ENCODE measurements around the gene ZNF333.
"Not testable (repeated sequence)": the region's sequence is repeated elsewhere in the genome, so short reads cannot be mapped to it uniquely, and the experiment has no call there.

The ZNF333 gene

GRCh38 chr19:14700711-14701375, 11.0 kb downstream of the ZNF333 start:
- DNase-seq, result no peak

GRCh38 chr19:14703833-14704232, 14.0 kb downstream of the ZNF333 start:
- DNase-seq, result no peak

GRCh38 chr19:14704450-14704849, 14.6 kb downstream of the ZNF333 start:
- DNase-seq, result no peak

- DNase-seq, result no peak
Observed at GRCh38 chr19:14715841-14716240, 26.0 kb downstream of the ZNF333 start.

GRCh38 chr19:14718522-14719116, 28.8 kb downstream of the ZNF333 start:
- no peak for DNase-seq

- DNase-seq, result no peak
Observed at GRCh38 chr19:14719162-14719561, 29.3 kb downstream of the ZNF333 start.

DNA sequence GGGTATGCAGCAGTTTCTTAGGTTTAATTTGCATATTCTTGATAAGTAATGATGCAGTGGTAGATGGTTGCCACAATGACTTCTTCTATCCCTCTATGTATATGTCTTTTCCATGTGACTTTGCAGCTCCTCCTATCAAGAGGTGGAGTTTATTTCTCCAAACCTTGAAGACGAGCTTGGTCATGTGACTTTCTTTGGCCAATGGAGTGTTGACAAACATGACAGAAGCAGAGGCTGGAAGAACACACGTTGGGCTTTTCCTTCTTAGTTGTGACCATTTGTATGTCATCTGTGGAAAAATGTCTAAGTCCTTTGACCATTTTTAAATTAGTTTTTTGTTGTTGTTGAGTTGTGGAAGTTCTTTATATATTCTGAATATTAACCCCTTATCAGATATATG, 32.3 kb downstream of the ZNF333 start:
- no peak for DNase-seq

- DNase-seq, result no peak
Observed at GRCh38 chr19:14728595-14728994, 38.7 kb downstream of the ZNF333 start.

DNA sequence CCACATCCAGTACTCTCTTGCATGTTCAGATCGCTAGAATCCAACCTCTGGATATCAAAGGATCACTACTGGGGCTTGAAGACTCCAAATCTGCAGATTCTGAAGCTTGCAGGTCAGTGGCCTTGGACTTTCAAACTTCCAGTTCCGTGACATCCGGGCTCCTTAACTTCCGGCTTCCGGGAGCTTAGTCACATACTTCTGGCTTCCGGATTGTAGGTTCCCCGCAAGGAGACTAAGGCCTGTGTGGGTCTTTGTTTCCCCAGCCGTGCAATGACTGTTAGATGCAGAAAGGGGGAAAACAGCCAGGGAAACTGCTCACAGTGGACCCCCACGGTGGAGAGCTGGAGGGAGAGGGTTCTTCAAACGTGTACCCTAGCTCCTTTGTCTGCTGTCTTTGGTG, 41.4 kb downstream of the ZNF333 start:
- DNase-seq, result no peak

- no peak for DNase-seq
Observed at GRCh38 chr19:14732510-14732909, 42.7 kb downstream of the ZNF333 start.

- DNase-seq, result no peak
Observed at GRCh38 chr19:14733574-14733973, 43.7 kb downstream of the ZNF333 start.

- DNase-seq, result no peak
Observed at GRCh38 chr19:14735915-14736314, 46.1 kb downstream of the ZNF333 start.

DNA sequence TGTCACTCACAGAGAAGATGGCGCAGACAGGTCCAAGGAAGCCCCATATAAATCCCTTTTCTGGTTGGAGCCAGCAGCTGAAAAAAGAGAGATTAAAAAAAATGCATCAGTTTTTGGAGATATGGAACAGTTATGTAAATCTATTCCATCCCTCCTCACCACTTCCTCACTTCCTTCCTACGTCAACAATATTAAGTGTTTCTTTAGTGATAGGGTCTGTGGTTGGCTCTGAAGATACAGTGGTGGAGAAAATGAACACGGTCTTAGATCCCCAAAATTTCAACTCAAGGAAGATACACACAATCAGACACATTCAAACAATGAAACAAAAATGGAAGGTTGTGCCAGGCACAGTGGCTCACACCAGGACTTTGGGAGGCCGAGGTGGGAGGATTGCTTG, 57.0 kb downstream of the ZNF333 start:
- no peak for DNase-seq

GRCh38 chr19:14748601-14749000, 58.8 kb downstream of the ZNF333 start:
- no peak for DNase-seq

GRCh38 chr19:14758816-14759215, 69.0 kb downstream of the ZNF333 start:
- DNase-seq, result peak; percentile 10

GRCh38 chr19:14761607-14762006, 71.8 kb downstream of the ZNF333 start:
- no peak for DNase-seq

DNA sequence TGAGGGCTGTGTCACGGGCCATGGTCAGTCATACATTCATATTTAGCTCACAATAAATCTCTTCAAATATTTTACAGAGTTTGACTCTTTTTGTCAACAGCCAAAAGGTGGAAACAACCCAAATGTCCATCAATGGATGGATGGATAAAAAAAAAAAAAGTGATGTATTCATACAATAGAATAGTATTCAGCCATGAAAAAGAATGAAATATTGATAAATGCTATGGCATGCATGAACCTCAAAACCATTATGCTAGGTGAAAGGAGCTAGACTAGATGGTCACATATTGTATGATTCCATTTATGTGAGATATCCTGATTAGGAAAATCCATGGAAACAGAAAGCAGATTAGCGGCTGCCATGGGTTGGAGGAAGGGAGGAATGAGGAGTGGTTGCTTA, 72.3 kb downstream of the ZNF333 start:
- DNase-seq, result no peak

DNA sequence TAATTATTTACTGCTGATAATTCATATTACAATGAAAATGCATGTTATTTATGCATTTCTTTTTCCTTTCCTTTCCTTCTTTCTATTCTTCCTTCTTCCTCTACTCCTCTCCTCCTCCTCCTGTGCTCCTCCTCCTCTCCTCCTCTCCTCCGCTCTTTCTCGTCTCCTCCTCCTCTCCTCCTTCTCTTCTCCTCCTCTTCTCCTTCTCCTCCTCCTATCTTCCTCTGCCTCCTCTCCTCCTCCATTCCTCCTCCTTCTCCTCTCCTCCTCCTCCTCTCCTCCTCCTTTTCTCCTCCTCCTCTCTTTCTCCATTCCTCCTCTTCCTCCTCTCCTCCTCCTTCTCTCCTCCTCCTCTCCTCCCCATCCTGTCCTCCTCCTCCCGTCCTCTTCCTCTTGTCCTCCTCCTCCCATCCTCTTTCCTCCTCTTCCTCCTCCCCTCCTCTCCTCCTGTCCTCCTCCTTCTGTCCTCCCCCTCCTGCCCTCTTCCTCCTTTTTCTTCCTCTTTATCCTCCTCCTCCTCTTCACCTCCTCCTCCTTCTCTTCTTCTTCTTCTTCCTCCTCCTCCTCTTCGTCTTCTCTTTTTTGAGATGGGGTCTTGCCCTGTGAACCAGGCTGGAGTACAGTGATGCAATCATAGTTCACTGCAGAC, 73.8 kb downstream of the ZNF333 start:
- DNase-seq, result no peak

- DNase-seq, result no peak
Observed at GRCh38 chr19:14764401-14764800, 74.6 kb downstream of the ZNF333 start.

DNA sequence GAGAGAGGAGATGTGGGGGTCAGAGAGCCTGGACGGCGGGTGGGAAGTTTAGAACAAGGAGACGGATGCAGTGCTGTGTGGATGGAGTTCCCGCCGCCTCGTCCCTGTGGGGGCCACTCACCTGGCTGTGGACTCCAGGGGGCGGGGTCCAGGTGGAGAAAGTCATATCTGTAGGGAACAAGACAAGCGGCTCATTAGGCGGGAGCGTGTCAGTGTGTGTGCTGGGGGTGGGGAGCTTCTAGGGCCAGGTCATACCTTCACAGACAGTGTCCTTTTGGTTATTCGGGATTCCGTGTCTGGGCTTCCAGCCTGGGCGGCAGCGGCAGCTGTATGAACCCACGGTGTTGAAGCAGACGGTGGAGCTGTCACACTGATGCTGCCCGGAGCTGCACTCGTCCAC, 75.6 kb downstream of the ZNF333 start:
- not testable (repeated sequence) for DNase-seq

GRCh38 chr19:14765841-14766240, 76.0 kb downstream of the ZNF333 start:
- not testable (repeated sequence) for DNase-seq

- no peak for DNase-seq
Observed at GRCh38 chr19:14767466-14767971, 77.7 kb downstream of the ZNF333 start.

GRCh38 chr19:14768001-14768400, 78.2 kb downstream of the ZNF333 start:
- no peak for DNase-seq

- no peak for DNase-seq
Observed at GRCh38 chr19:14769201-14769600, 79.4 kb downstream of the ZNF333 start.

Data from NCI-H2081 treated with DMSO at 0.1 percent for 48 hours (cell line).